Measurements from ENCODE around the gene ATAD3A.
"Not testable (repeated sequence)": the region's sequence is repeated elsewhere in the genome, so short reads cannot be mapped to it uniquely, and the experiment has no call there.

DNA sequence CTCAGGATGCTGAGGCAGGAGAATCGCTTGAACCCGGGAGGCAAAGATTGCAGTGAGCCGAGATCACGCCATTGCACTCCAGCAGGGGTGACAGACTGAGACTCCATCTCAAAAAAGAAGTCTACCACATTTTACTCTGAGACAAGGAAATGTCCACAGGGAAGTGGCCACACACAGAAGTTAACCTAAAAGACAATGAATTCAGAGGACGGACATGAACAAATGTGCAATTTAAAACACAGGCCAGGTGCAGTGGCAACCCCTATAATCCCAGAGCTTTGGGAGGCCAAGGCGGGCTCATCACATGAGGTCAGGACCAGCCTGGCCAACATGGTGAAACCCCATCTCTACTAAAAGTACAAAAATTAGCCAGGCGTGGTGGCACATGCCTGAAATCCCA is 45.7 kb downstream of the ATAD3A start:
- TF ChIP-seq, protein P1, sequence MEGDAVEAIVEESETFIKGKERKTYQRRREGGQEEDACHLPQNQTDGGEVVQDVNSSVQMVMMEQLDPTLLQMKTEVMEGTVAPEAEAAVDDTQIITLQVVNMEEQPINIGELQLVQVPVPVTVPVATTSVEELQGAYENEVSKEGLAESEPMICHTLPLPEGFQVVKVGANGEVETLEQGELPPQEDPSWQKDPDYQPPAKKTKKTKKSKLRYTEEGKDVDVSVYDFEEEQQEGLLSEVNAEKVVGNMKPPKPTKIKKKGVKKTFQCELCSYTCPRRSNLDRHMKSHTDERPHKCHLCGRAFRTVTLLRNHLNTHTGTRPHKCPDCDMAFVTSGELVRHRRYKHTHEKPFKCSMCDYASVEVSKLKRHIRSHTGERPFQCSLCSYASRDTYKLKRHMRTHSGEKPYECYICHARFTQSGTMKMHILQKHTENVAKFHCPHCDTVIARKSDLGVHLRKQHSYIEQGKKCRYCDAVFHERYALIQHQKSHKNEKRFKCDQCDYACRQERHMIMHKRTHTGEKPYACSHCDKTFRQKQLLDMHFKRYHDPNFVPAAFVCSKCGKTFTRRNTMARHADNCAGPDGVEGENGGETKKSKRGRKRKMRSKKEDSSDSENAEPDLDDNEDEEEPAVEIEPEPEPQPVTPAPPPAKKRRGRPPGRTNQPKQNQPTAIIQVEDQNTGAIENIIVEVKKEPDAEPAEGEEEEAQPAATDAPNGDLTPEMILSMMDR (IDR thresholded peaks at IDR 0.05): not testable (repeated sequence)
- TF ChIP-seq POLR2A (IDR thresholded peaks at IDR 0.05): not testable (repeated sequence)

All from ovary (tissue), 3 donors.